Kidney tubule cell (primary cell): ENCODE measurements around the gene DYNLT1.
"Not testable (repeated sequence)": the region's sequence is repeated elsewhere in the genome, so short reads cannot be mapped to it uniquely, and the experiment has no call there.

Experiments
- DNase-seq: peaks from one replicate; pipeline ENCODE4 v3.0.0-alpha.2; 2018; ENCODE audit warnings: low spot score

DYNLT1 gene

GRCh38 chr6:158662954-158663624, 18.5 kb upstream of the DYNLT1 start:
- no peak for DNase-seq

DNA sequence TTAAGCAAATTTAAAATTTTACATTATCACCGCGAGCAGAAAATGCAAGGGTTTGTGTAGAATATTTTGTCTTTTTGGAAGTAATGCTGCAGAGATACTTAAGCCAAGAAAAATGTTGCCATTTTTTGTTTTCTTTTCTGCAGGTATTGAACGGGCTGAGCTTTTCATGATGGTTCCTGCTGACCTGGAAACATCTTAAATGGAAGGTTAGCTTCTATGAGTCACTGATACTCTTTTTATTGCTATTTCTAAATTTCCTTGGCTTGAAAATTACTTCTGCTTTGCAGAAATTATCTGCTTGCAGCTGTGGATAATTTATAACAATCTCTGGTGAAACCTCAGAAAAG, 18.0 kb upstream of the DYNLT1 start:
- DNase-seq, result no peak

GRCh38 chr6:158661156-158661685, 16.7 kb upstream of the DYNLT1 start:
- DNase-seq, result no peak

- DNase-seq, result peak; percentile 63
Measured at GRCh38 chr6:158660333-158660754, 15.8 kb upstream of the DYNLT1 start.

- peak; percentile 93 for DNase-seq
Measured at GRCh38 chr6:158656986-158657385, 12.4 kb upstream of the DYNLT1 start.

GRCh38 chr6:158655569-158656450, 11.3 kb upstream of the DYNLT1 start:
- no peak for DNase-seq

GRCh38 chr6:158654960-158655489, 10.5 kb upstream of the DYNLT1 start:
- peak; percentile 38 for DNase-seq

DNA sequence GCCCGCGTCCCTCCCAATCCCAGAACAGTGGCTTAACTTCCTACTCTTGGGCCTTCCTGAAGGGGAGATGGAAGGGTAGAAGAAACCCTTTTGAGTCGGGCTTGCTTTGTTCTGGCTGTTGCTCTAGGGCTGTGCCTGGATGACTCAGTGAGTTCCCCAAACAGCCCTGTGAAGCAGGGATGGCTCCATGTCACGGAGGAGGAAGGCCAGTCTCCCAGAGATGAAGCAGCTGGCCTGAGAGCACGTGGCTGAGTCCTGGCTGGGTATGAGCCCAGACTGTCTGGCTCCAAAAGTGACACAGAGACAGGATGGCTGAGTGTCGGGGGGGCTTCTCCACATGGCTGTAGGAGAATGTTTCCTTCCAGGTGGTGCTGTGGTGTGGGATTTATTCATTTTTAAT, 10.0 kb upstream of the DYNLT1 start:
- peak; percentile 82 for DNase-seq

DNA sequence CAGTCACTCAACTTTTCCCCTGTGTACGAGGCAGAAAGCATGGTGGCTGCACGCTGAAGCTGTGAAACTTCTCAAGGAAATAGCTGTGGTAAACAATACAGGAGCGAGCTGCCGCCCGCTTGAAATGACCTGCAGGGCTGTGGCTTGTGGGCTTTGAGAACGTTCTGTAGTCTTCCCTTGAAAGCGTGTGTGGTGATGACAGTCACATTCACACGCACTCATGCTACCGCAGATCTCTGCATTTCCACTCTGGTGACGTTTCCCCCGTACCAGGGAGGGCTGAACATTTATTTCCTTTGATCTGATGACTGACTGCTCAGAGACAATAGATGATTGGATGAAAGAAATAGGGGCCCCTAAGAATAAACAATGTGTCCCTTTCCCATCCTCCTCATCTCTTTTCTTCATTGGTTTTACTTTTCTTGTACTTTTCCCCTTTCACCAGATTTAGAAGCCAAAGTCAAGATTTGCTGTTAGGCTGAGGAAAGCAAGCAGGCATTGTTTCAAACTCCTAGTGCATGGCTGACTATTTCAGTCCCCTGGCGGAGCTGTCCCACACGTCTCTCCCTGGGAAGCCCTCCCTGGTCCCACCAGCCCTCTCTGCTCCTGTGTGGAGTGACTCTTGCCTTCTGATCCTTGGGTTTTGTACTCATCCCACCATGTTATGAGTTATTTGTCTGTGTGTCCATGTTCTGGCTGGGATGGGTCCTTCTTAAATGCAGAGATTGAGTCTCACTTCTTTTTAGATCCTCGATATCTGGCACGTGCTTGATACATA, 9.2 kb upstream of the DYNLT1 start:
- DNase-seq, result no peak

DNA sequence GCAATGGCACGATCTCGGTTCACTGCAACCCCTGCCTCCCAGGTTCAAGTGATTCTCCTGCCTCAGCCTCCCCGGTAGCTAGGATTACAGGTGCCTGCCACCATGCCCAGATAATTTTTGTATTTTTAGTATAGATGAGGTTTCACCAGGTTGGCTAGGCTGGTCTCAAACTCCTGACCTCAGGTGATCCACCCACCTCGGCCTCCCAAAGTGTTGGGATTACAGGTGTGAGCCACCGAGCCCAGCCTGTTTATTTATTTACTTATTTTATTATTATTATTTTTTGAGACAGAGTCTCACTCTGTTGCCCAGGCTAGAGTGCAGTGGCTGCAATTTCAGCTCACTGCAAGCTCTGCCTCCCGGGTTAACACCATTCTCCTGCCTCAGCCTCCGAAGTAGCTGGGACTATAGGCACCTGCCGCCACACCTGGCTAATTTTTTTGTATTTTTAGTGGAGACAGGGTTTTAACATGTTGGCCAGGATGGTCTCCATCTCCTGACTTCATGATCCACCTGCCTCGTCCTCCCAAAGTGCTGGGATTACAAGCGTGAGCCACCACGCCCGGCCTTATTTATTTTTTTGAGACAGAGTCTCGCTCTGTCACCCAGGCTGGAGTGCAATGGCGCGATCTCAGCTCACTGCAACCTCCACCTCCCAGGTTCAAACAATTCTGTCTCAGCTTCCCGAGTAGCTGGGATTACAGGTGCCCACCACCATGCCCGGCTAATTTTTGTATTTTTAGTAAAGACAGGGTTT, 7.6 kb upstream of the DYNLT1 start:
- DNase-seq, result not testable (repeated sequence)

DNA sequence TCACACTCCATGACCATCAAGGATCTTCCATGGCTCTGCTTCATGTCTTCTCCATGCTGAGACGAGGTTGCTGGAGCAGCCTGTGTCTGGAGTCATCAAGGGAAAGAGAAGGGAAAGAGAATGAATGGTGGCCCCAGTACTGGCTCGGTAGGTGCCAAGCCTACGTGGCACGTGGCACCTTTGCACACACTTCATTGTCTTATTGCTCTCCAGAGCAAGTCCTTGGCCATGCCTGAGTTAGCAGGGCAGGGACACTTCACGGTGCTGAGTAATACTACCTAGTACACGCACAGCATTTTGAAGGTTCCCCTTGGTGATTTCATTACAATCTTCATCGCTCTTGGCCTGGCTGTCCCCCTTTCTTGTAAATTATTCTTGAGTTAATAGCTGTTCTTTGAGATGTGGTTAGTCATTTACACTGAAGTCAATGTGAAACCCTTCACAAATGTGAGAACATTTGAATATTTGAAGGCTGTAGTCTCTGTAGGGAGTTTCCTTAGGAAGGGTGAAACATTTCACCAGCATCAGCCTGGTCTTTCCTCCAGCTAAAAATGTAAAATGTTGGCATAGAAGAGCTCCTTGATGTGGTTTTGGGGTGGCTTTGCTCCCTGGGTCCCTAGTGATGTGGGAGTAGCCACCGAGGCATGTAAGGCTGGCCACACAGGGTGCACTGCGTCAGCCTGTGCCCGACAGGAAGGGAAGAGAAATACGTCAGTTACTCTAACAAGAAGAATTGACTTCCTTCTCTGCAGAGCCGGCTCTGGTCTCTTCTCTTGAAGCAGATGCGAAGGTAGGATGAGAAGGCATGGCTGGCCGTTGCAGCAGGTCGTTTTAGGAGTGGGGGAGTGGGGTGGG, 5.0 kb upstream of the DYNLT1 start, which contains the start of gene SYTL3:
SYTL3 (plus strand) TSS at position 766 of the 855 bp plus-strand sequence. CDS start 13,215 bp downstream, outside the sequence.
- peak; percentile 99 for DNase-seq

GRCh38 chr6:158648682-158649131, 4.2 kb upstream of the DYNLT1 start:
- peak; percentile 95 for DNase-seq

GRCh38 chr6:158647501-158647900, 3.0 kb upstream of the DYNLT1 start:
- peak; percentile 67 for DNase-seq

DNA sequence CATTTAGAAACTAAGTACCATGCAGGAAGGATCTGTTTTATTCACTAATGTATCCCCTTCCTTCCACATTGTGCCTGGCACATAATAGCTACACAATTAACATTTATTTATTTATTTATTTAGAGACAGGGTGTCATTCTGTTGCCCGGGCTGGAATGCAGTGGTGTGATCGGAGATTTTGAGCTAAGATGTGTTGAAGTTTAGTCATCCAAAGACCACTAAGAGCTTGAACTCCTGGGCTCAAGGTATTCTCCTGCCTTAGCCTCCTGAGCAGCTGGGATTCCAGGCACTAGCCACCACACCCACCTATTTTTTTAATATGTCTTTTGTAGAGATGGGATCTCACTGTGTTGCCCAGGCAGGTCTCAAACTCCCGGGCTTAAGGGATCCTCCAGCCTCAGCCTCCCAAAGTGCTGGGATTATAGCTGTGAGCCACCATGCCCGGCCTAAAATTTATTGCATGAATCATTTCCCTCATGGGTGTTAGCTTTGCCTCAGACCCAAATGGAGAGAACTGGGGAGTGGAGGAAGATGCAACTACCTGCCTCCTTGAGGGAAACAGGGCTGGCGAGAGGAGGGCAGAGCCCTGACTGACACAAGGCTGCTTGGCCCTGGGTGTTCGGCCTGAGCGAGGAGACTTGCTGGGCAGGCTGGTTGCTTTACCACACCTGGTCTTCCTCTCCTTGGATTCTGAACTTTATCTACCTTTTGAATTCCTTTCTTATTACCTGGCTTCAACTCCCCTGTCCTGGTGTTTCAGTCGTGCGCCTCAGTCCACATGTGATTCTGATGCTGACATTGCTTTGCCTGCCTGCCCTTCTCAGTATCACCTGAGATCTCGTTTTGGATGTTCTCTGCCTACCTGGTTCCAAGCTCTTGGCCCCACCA, 1.7 kb upstream of the DYNLT1 start:
- DNase-seq, result peak; percentile 90

DNA sequence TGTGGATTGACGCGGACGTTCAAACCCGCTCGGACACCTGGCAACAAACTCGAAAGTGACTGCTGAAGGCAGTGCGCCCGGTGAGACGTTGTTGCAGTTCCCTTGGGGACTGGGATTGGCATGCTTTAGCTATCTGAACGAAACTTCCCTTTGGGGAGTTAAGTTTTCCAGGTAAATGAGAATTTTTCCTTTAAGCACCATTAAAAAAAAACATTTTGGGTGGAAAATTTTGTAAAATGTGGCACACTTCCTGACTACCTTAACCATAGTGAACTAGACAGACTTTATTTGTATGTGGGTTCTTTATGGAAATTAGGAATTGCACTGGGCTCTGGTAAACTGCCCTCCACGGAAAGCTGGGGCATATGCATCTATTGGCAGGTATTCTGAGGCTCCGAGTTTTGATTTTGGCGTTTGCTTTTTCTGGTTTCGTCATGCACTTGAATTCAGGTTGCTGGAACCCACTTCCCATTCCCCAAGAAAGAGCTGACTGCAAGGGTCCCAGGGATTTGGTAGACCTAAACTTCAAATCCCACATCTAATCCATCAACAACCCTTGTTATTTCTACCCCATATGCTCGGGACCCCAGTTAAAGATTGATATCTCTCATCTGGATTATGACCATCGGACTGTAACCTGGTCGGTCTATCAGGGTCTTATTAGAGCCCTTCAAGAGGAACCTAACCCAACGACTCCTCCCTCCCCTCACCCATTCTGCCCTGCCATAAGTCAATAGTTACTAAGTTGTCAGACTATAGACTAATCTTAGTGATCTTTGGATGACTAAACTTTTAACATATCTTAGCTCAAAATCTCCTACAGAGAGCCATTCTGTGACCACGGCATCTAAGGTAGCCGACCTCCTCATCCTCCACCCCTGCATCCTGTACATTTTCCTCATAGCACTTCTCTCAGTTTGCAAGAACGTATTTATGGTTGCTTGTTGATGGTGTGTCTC, 800 bp upstream of the DYNLT1 start:
- DNase-seq, result peak; percentile 50

DNA sequence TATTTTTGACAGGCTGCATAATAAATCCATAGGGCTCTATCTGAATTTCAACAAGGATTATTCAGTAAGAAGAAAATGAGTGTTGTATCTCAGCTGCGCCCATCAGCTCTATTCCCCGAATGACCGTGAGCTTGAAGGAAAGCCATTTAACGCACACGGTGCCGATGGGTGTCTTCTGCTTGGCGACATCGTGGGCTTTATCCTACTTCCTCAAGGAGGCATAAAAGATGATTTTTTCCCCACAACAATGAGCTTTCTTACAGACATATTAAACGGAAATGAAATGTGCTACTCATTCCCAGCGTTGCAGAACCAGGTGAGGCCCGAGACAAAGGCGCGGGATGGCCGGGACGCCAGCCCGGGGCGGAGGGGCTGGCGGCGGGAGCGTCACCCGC, 710 bp downstream of the DYNLT1 start:
- DNase-seq, result peak; percentile 20

- DNase-seq, result peak; percentile 99
Measured at GRCh38 chr6:158642097-158642601, 2.4 kb downstream of the DYNLT1 start.

DNA sequence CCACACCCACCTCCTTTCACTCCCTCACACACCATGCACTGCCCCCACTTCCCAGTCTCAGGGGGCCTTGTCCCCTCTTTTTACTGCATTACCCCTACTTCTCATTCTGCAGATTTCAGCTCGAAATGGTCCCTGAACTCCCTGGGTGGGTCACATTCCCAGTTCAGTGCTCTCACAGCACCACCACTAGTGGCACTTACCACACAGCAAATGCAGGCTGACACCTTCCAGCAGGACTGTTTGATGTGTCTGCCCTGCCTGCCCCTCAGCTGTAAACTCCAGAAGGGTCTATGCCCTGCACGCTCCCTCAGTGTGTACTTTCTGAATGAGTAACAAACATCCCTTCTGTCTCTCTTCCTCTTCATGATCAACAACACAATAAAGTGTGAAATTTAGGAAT, 4.0 kb downstream of the DYNLT1 start:
- no peak for DNase-seq
